ENCODE measurements around the gene TNFRSF18.

Gene TNFRSF18

GRCh38 chr1:1231400-1232207 lies 25.2 kb upstream of the TNFRSF18 start, which contains the start of gene SDF4:
TSS of gene SDF4 (minus strand) at chr1:1232001. CDS start at chr1:1228772, 3,229 bp downstream.
- no peak for TF ChIP-seq EZH2phosphoT487 (IDR thresholded peaks at IDR 0.05; ENCODE audit: borderline replicate concordance)
- no peak for TF ChIP-seq CTCF (conservative IDR thresholded peaks at IDR 0.05; ENCODE audit: low read length)
- H3K9me3 ChIP-seq (ENCODE audit: insufficient read depth, low read depth, low read length), result no peaks in the 10 kb centered on the region
- no peaks in the 10 kb centered on the region for H3K9me2 ChIP-seq (replicated peaks; ENCODE audit: low read depth, low read length)
- H3K27me3 ChIP-seq (ENCODE audit: insufficient read depth, low read length, poor library complexity, severe bottlenecking), result no peaks in the 10 kb centered on the region
- H3K4me3 ChIP-seq (ENCODE audit: low read length, poor library complexity, severe bottlenecking), result peak within 1 kb of the TSS; percentile 97
- H3F3A ChIP-seq (ENCODE audit: low read depth), result no peaks in the 10 kb centered on the region
- H3K4me1 ChIP-seq (ENCODE audit: insufficient read depth, low read length, poor library complexity, severe bottlenecking), result peaks cover 25% of the 10 kb centered on the region
- peaks cover 4% of the 10 kb centered on the region; the same call in 1 of the 2 replicates for H3K36me3 ChIP-seq (ENCODE audit: insufficient read depth, low read length)
- H2AFZ ChIP-seq (ENCODE audit: low read length), result peak within 1 kb of the TSS; percentile 87
- H3K4me2 ChIP-seq (ENCODE audit: low read depth, low read length, poor library complexity, severe bottlenecking), result peak within 1 kb of the TSS; percentile 87
- peaks cover 20% of the 10 kb centered on the region for H4K20me1 ChIP-seq (ENCODE audit: insufficient read depth, low read length, poor library complexity, severe bottlenecking)
- H3K9ac ChIP-seq (ENCODE audit: low read depth, low read length, poor library complexity, severe bottlenecking), result peak within 1 kb of the TSS; percentile 99
- H3K79me2 ChIP-seq (ENCODE audit: insufficient read depth, low read length), result peaks cover 81% of the 10 kb centered on the region

GRCh38 chr1:1230656-1231399 lies 24.4 kb upstream of the TNFRSF18 start:
- Histone ChIP-seq H3K27me3 (ENCODE audit: insufficient read depth, low read length, poor library complexity, severe bottlenecking) (no peaks in the 10 kb centered on the region), H3K4me1 (ENCODE audit: insufficient read depth, low read length, poor library complexity, severe bottlenecking) (peaks cover 30% of the 10 kb centered on the region), H2AFZ (ENCODE audit: low read length) (peak overlapping the region; percentile 87), H3F3A (ENCODE audit: low read depth) (no peaks in the 10 kb centered on the region), H3K4me2 (ENCODE audit: low read depth, low read length, poor library complexity, severe bottlenecking) (peak overlapping the region; percentile 78), H3K9me3 (ENCODE audit: insufficient read depth, low read depth, low read length) (no peaks in the 10 kb centered on the region), H3K36me3 (ENCODE audit: insufficient read depth, low read length) (peaks cover 6% of the 10 kb centered on the region; the same call in 1 of the 2 replicates), H3K9me2 (replicated peaks; ENCODE audit: low read depth, low read length) (no peaks in the 10 kb centered on the region), H3K79me2 (ENCODE audit: insufficient read depth, low read length) (peaks cover 89% of the 10 kb centered on the region), H3K9ac (ENCODE audit: low read depth, low read length, poor library complexity, severe bottlenecking) (peak overlapping the region; percentile 99), H3K4me3 (ENCODE audit: low read length, poor library complexity, severe bottlenecking) (peak overlapping the region; percentile 97), H4K20me1 (ENCODE audit: insufficient read depth, low read length, poor library complexity, severe bottlenecking) (peaks cover 27% of the 10 kb centered on the region)
- TF ChIP-seq CTCF (conservative IDR thresholded peaks at IDR 0.05; ENCODE audit: low read length), result 0 out of 2 replicates have a peak, but pooled peaks have one; percentile 30
- TF ChIP-seq EZH2phosphoT487 (IDR thresholded peaks at IDR 0.05; ENCODE audit: borderline replicate concordance), result no peak

- TF ChIP-seq CTCF (conservative IDR thresholded peaks at IDR 0.05; ENCODE audit: low read length) (no peak), EZH2phosphoT487 (IDR thresholded peaks at IDR 0.05; ENCODE audit: borderline replicate concordance) (no peak)
- H4K20me1 ChIP-seq (ENCODE audit: insufficient read depth, low read length, poor library complexity, severe bottlenecking), result peaks cover 32% of the 10 kb centered on the region
- no peaks in the 10 kb centered on the region for H3K27me3 ChIP-seq (ENCODE audit: insufficient read depth, low read length, poor library complexity, severe bottlenecking)
- H3K36me3 ChIP-seq (ENCODE audit: insufficient read depth, low read length), result peaks cover 12% of the 10 kb centered on the region; the same call in 1 of the 2 replicates
- peak overlapping the region; percentile 99 for H3K9ac ChIP-seq (ENCODE audit: low read depth, low read length, poor library complexity, severe bottlenecking)
- H3K9me2 ChIP-seq (replicated peaks; ENCODE audit: low read depth, low read length), result no peaks in the 10 kb centered on the region
- H3K79me2 ChIP-seq (ENCODE audit: insufficient read depth, low read length), result peaks cover 93% of the 10 kb centered on the region
- H3K9me3 ChIP-seq (ENCODE audit: insufficient read depth, low read depth, low read length), result no peaks in the 10 kb centered on the region
- peak overlapping the region; percentile 97 for H3K4me3 ChIP-seq (ENCODE audit: low read length, poor library complexity, severe bottlenecking)
- no peaks in the 10 kb centered on the region for H3F3A ChIP-seq (ENCODE audit: low read depth)
- no peak overlapping the region for H2AFZ ChIP-seq (ENCODE audit: low read length)
- H3K4me1 ChIP-seq (ENCODE audit: insufficient read depth, low read length, poor library complexity, severe bottlenecking), result peaks cover 30% of the 10 kb centered on the region
- peak overlapping the region; percentile 78 for H3K4me2 ChIP-seq (ENCODE audit: low read depth, low read length, poor library complexity, severe bottlenecking)
These were observed 23.4 kb upstream of the TNFRSF18 start for GRCh38 chr1:1229770-1230169.
